ENCODE measurements around the gene IPO9.

The IPO9 gene

DNA sequence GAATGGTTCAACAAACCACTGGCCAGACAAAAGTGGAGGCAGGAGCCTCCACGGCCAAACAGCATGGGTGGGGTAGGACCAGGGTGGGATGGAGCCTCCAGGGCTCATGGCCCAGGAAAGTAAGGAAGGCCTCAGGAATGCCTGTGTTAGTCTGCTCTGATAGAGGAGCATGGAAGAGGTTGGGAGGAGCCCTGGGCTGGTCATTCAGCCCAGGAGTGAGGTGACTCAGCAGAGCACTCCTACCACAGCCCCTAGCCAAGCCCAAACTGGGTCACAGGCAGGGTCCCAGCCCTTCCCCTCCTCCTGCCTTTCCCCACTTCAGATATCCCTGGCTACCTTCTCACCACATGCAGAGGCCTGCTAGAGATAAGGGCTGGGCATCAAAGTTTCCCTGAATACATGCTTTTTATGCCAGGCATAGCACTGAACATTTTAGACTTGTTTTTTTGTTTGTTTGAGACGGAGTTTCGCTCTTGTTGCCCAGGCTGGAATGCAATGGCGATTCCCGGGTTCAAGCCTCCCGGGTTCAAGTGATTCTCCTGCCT is 56.6 kb downstream of the IPO9 start:
- H3K27ac ChIP-seq: peak overlapping the region in 1 of 2 donors; percentile 70
- TF ChIP-seq, protein P1, sequence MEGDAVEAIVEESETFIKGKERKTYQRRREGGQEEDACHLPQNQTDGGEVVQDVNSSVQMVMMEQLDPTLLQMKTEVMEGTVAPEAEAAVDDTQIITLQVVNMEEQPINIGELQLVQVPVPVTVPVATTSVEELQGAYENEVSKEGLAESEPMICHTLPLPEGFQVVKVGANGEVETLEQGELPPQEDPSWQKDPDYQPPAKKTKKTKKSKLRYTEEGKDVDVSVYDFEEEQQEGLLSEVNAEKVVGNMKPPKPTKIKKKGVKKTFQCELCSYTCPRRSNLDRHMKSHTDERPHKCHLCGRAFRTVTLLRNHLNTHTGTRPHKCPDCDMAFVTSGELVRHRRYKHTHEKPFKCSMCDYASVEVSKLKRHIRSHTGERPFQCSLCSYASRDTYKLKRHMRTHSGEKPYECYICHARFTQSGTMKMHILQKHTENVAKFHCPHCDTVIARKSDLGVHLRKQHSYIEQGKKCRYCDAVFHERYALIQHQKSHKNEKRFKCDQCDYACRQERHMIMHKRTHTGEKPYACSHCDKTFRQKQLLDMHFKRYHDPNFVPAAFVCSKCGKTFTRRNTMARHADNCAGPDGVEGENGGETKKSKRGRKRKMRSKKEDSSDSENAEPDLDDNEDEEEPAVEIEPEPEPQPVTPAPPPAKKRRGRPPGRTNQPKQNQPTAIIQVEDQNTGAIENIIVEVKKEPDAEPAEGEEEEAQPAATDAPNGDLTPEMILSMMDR (IDR thresholded peaks at IDR 0.05): no peak
- no peak for DNase-seq (ENCODE audit: low spot score)
- H3K4me3 ChIP-seq: no peak overlapping the region

DNA sequence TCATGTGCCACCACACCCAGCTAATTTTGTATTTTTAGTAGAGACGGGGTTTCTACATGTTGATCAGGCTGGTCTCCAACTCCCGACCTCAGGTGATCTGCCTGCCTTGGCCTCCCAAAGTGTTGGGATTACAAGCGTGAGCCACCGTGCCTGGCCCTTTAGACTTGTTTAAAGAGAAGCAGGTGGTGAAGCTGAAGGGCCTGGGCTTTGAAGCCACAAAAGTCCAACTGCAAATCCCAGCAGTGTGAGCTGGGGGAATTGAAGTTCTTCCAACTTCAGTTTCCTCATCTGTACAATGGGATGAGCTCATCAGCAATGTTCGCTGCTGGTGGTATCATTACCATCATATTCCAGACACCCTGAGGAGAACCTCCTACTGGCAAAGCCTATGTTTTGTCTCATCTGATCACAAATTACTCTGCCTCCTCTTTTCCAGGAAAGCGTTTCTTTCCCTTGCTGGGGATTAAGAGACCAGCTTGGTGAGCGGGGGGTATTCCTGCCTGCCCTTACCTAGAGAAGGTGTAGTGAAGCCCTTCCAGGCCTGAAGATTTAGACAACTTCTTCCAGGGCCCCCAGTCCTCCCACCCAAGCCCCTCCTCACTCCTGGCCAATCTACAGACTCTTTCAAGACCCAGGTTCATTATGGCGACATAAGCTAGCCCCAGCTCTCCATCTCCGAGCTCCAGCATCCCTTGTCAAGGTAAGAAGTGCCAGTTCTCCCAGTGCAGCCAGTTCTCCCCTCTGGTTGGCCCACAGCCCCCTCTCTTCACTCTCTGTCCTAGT is 57.3 kb downstream of the IPO9 start:
- peak overlapping the region in 1 of 2 donors; percentile 70 for H3K27ac ChIP-seq

DNA sequence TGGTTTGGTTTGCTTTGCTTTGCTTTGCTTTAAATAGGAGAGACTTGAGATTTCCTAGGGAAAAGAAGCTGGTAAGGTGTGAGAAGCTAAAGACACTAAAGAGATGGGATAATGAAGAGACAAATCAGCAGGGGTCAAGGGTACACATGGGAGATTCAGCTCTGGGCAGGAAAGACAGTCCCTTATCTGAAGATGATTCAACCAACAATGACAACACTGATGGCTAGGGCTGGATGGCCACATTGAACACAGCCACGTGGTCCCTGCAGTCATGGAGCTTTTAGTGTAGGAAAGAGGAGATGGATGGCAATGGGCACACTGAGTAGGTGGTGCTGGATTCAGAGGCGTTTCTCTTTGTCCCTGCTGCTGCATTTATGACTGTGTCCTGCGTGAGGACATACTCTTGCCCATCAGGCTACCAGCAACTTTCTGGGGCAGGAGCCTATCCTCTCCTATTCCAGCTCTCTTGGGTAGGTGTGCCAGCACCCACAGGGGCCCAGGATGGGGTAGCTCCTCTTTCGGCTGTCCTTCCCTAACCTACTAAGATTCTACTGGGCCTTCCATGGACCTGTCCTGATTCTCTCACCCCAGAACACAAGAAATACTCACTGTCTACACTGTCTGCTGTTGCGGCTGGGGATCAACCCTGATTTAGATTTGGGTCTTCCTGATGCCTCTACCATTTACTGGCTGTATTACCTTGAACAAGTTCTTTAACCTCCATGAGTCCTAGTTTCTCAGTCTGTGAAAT is 58.3 kb downstream of the IPO9 start:
- TF ChIP-seq, protein P1 (IDR thresholded peaks at IDR 0.05): no peak
- H3K4me3 ChIP-seq: no peak overlapping the region
- peak overlapping the region in 1 of 2 donors; percentile 89 for H3K27ac ChIP-seq
- DNase-seq (ENCODE audit: low spot score): peak; percentile 68

More for the DNA sequence above, 57.3 kb downstream of the IPO9 start:
- no peak overlapping the region for H3K4me3 ChIP-seq
- DNase-seq (ENCODE audit: low spot score): peak; percentile 60
- TF ChIP-seq, protein P1 (IDR thresholded peaks at IDR 0.05): no peak

- peak; percentile 93 for DNase-seq (ENCODE audit: low spot score)
- peak within 1 kb of the TSS; percentile 79 to 89 for H3K27ac ChIP-seq
- peak within 1 kb of the TSS; percentile 90 for H3K4me3 ChIP-seq
- TF ChIP-seq, protein P1 (IDR thresholded peaks at IDR 0.05): no peak
Measured at GRCh38 chr1:201888282-201889089, 59.5 kb downstream of the IPO9 start, which contains the start of gene SHISA4. Gene SHISA4, plus strand, starts transcription at chr1:201888898. Its CDS starts 97 bp downstream, at chr1:201888995.

DNA sequence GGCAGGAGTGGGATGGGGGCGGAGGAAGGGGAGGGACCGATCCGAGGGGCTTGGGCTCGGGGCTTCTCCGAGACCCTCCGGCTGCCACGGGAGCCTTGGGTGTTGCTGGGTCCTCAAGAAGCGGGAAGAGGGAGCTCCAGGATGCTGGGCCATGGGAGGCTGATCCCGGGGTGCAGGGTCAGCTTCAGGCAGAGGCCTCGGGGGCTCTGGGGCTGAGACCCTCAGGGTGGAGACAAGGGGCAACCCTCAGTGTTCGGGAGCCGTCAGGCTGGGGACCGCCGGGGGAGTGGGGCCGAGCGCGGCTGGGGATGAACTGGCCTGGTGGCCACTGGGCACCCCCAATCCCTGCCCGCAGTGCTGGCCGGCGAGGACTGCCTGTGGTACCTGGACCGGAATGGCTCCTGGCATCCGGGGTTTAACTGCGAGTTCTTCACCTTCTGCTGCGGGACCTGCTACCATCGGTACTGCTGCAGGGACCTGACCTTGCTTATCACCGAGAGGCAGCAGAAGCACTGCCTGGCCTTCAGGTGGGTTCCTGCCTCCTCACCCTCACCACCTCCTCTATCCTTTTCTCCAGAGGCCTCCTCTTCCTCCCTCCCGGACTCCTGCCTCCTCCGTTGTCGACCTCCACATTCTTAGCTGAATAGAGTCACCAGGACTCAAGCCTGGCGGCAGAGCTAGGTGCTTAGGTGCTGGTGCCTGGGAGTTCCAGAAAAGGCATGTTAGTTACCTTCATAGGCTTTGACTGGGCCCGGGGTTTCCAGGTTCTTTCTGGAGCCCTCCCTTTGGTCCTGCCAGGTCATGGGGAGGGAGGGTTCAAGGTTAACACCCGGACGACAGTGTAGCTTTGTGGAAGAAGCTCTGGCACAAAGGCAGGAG is 60.4 kb downstream of the IPO9 start:
- Histone ChIP-seq H3K4me3 (peak overlapping the region; percentile 90), H3K27ac (peak overlapping the region; percentile 79 to 89)
- TF ChIP-seq, protein P1 (IDR thresholded peaks at IDR 0.05): no peak
- no peak for DNase-seq (ENCODE audit: low spot score)

- Histone ChIP-seq H3K4me3 (peak overlapping the region; percentile 33), H3K27ac (peak overlapping the region in 1 of 2 donors; percentile 62)
- no peak for DNase-seq (ENCODE audit: low spot score)
- TF ChIP-seq, protein P1 (IDR thresholded peaks at IDR 0.05): no peak
Measured at GRCh38 chr1:201890223-201890622, 61.3 kb downstream of the IPO9 start.

Measured in coronary artery (tissue), 2 donors.